Fibroblast of lung (primary cell): ENCODE results near the gene ID2. TPM values are rescaled to one million over a fixed set of nuclear protein-coding genes. Genes with fewer than 3 reads are reported as not detected.

ENCODE experiments used
- DNase-seq, 2 donors: peaks; one replicate each; pipeline versions ENCODE4 v3.0.0 to v3.0.0-alpha.2; 2010; ENCODE audit warnings: low read depth in 2 of 2
- H2AFZ ChIP-seq: 2 replicates; pipeline ENCODE4 v1.5.1; 2012; ENCODE audit warnings: low read length, control low read depth, inconsistent platforms
- H3K27ac ChIP-seq: 2 replicates; pipeline ENCODE4 v1.5.1; 2011; ENCODE audit warnings: low read length, control low read depth; ENCODE audit not compliant: insufficient read depth
- H3K27me3 ChIP-seq: 2 replicates; pipeline ENCODE4 v1.5.1; 2011; ENCODE audit warnings: mild to moderate bottlenecking, low read length; ENCODE audit not compliant: control insufficient read depth, insufficient read depth
- H3K36me3 ChIP-seq: 2 replicates; pipeline ENCODE4 v1.5.1; 2011; ENCODE audit warnings: low read length; ENCODE audit not compliant: control insufficient read depth, insufficient read depth
- H3K4me1 ChIP-seq: 2 replicates; pipeline ENCODE4 v1.5.1; 2011; ENCODE audit warnings: low read length; ENCODE audit not compliant: control insufficient read depth, insufficient read depth; ENCODE audit errors: extremely low read depth
- H3K4me2 ChIP-seq: 2 replicates; pipeline ENCODE4 v1.5.1; 2011; ENCODE audit warnings: low read length, control low read depth; ENCODE audit not compliant: insufficient read depth; ENCODE audit errors: extremely low read depth
- H3K4me3 ChIP-seq, 4 experiments: fragments of 200-600 bp in 1 of 4; sonication (generic) in 1 of 4; replicated peaks in 1 of 4; 2 replicates each; pipeline ENCODE4 v1.5.1; 2011 to 2016; ENCODE audit warnings: low read length in 4 of 4, low read depth in 3 of 4, mild to moderate bottlenecking in 3 of 4, control low read depth in 2 of 4, inconsistent platforms in 1 of 4, mixed read lengths in 1 of 4; ENCODE audit not compliant: insufficient read depth in 1 of 4; ENCODE audit errors: control extremely low read depth in 1 of 4
- H3K79me2 ChIP-seq: 2 replicates; pipeline ENCODE4 v1.5.1; 2012; ENCODE audit warnings: mild to moderate bottlenecking, low read length, inconsistent platforms; ENCODE audit not compliant: control insufficient read depth, insufficient read depth
- H3K9ac ChIP-seq: 2 replicates; pipeline ENCODE4 v1.5.1; 2011; ENCODE audit warnings: mild to moderate bottlenecking, low read length, control low read depth; ENCODE audit not compliant: insufficient read depth
- H3K9me3 ChIP-seq: 2 replicates; pipeline ENCODE4 v1.5.1; 2012; ENCODE audit warnings: low read depth, low read length; ENCODE audit not compliant: control insufficient read depth, insufficient read depth
- H4K20me1 ChIP-seq: 2 replicates; pipeline ENCODE4 v1.5.1; 2011; ENCODE audit warnings: low read length; ENCODE audit not compliant: control insufficient read depth, insufficient read depth; ENCODE audit errors: extremely low read depth
- CTCF ChIP-seq, 2 donors: IDR thresholded peaks in 1 of 2; conservative IDR thresholded peaks in 1 of 2; 1 replicate in 1 of 2; 2 replicates in 1 of 2; pipeline ENCODE4 v1.5.1; 2011 to 2012; ENCODE audit warnings: low read length in 2 of 2, control low read depth in 1 of 2, inconsistent platforms in 1 of 2, low read depth in 1 of 2, mild to moderate bottlenecking in 1 of 2
- EZH2 ChIP-seq: IDR thresholded peaks from 2 replicates; pipeline ENCODE4 v1.5.1; 2012; ENCODE audit warnings: low read length, control low read depth, mild to moderate bottlenecking; ENCODE audit errors: missing control alignments
- polyA plus RNA-seq, 2 donors: library from polyadenylated mRNA; depleted of rRNA in 1 of 2; stranded (reverse) in 1 of 2; unstranded in 1 of 2; fragments of >200 nt; gene quantifications; 2 replicates each; pipeline ENCODE4 v1.2.1, GENCODE V29; 2011 to 2012; ENCODE audit warnings: missing spikeins in 1 of 2
- total RNA-seq: library from RNA; depleted of rRNA; stranded (reverse); fragments of >200 nt; gene quantifications from 2 replicates; pipeline ENCODE4 v1.2.1, GENCODE V29; 2014

Gene ID2
- total and polyA plus RNA-seq, 2 donors (not counting 1 experiment from before 2014, with no cell fraction given), result 23.1 to 66.6 TPM

GRCh38 chr2:8721410-8721809, 39.6 kb downstream of the ID2 start:
- Histone ChIP-seq H3K36me3 (no peaks in the 10 kb centered on the region), H2AFZ (no peak overlapping the region), H4K20me1 (no peaks in the 10 kb centered on the region), H3K27me3 (no peaks in the 10 kb centered on the region), H3K4me3 (no peak overlapping the region), H3K27ac (no peak overlapping the region), H3K4me1 (no peaks in the 10 kb centered on the region), H3K9me3 (no peaks in the 10 kb centered on the region), H3K9ac (no peak overlapping the region), H3K79me2 (no peaks in the 10 kb centered on the region), H3K4me2 (no peak overlapping the region)
- no peak for TF ChIP-seq CTCF (conservative IDR thresholded peaks at IDR 0.05 in 1 of 2, IDR thresholded peaks at IDR 0.05 in 1 of 2; ENCODE audit: low read depth in 1 of 2, low read length in 2 of 2)
- TF ChIP-seq EZH2, result no peak
- DNase-seq, result no peak

GRCh38 chr2:8722986-8723385, 41.1 kb downstream of the ID2 start:
- Histone ChIP-seq H3K4me3 (no peak overlapping the region), H3K79me2 (no peaks in the 10 kb centered on the region), H3K4me2 (no peak overlapping the region), H2AFZ (no peak overlapping the region), H3K36me3 (no peaks in the 10 kb centered on the region), H3K9me3 (no peaks in the 10 kb centered on the region), H3K27me3 (no peaks in the 10 kb centered on the region), H3K27ac (no peak overlapping the region), H3K4me1 (no peaks in the 10 kb centered on the region), H4K20me1 (no peaks in the 10 kb centered on the region), H3K9ac (no peak overlapping the region)
- no peak for DNase-seq
- TF ChIP-seq EZH2, result no peak
- no peak for TF ChIP-seq CTCF (conservative IDR thresholded peaks at IDR 0.05 in 1 of 2, IDR thresholded peaks at IDR 0.05 in 1 of 2; ENCODE audit: low read depth in 1 of 2, low read length in 2 of 2)

GRCh38 chr2:8725838-8726237, 44.0 kb downstream of the ID2 start:
- TF ChIP-seq CTCF (conservative IDR thresholded peaks at IDR 0.05 in 1 of 2, IDR thresholded peaks at IDR 0.05 in 1 of 2; ENCODE audit: low read depth in 1 of 2, low read length in 2 of 2), result no peak
- no peak for TF ChIP-seq EZH2
- no peak overlapping the region for H3K9ac ChIP-seq
- no peaks in the 10 kb centered on the region for H3K27me3 ChIP-seq
- no peak overlapping the region for H3K27ac ChIP-seq
- no peaks in the 10 kb centered on the region for H3K36me3 ChIP-seq
- H3K4me1 ChIP-seq, result no peaks in the 10 kb centered on the region
- no peaks in the 10 kb centered on the region for H4K20me1 ChIP-seq
- no peak for DNase-seq
- H2AFZ ChIP-seq, result no peak overlapping the region
- no peaks in the 10 kb centered on the region for H3K9me3 ChIP-seq
- H3K79me2 ChIP-seq, result no peaks in the 10 kb centered on the region
- no peak overlapping the region for H3K4me2 ChIP-seq
- H3K4me3 ChIP-seq, result no peak overlapping the region
